ENCODE data around the gene GSTM5. TPM values are rescaled to one million over a fixed set of nuclear protein-coding genes. Genes with fewer than 3 reads are reported as not detected.

Gene GSTM5
- total and polyA plus RNA-seq, 2 of the 8 experiments (the other 6 are each of a cell fraction or from before 2014, with no cell fraction given), result 0.24 to 0.89 TPM

DNA sequence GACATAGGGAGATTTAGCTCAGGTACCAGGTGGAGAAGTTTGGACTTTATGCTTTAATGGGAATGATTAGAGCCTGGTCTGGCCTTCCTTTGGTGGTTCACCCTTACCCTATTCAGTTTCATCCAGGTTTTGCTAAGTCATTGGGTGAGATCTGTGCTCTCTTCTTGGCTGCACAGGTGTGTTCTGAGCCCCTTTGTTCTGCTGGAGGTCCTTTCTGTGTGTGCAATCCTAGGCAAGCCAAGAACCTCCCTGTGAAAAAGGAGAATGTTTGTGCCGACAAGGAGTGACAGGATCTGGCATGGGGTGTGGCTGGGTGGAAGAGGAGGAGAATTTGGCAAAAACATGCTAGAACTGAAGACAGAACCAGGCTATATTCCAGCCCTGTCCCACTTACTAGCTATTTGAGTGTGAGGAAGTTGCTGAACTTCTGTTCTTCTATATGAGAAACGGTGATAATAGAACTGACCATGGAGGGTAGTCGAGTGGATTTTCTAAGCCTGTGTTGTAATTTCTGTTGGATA, 4.6 kb downstream of the GSTM5 start (continued):
- TF ChIP-seq, protein P1, sequence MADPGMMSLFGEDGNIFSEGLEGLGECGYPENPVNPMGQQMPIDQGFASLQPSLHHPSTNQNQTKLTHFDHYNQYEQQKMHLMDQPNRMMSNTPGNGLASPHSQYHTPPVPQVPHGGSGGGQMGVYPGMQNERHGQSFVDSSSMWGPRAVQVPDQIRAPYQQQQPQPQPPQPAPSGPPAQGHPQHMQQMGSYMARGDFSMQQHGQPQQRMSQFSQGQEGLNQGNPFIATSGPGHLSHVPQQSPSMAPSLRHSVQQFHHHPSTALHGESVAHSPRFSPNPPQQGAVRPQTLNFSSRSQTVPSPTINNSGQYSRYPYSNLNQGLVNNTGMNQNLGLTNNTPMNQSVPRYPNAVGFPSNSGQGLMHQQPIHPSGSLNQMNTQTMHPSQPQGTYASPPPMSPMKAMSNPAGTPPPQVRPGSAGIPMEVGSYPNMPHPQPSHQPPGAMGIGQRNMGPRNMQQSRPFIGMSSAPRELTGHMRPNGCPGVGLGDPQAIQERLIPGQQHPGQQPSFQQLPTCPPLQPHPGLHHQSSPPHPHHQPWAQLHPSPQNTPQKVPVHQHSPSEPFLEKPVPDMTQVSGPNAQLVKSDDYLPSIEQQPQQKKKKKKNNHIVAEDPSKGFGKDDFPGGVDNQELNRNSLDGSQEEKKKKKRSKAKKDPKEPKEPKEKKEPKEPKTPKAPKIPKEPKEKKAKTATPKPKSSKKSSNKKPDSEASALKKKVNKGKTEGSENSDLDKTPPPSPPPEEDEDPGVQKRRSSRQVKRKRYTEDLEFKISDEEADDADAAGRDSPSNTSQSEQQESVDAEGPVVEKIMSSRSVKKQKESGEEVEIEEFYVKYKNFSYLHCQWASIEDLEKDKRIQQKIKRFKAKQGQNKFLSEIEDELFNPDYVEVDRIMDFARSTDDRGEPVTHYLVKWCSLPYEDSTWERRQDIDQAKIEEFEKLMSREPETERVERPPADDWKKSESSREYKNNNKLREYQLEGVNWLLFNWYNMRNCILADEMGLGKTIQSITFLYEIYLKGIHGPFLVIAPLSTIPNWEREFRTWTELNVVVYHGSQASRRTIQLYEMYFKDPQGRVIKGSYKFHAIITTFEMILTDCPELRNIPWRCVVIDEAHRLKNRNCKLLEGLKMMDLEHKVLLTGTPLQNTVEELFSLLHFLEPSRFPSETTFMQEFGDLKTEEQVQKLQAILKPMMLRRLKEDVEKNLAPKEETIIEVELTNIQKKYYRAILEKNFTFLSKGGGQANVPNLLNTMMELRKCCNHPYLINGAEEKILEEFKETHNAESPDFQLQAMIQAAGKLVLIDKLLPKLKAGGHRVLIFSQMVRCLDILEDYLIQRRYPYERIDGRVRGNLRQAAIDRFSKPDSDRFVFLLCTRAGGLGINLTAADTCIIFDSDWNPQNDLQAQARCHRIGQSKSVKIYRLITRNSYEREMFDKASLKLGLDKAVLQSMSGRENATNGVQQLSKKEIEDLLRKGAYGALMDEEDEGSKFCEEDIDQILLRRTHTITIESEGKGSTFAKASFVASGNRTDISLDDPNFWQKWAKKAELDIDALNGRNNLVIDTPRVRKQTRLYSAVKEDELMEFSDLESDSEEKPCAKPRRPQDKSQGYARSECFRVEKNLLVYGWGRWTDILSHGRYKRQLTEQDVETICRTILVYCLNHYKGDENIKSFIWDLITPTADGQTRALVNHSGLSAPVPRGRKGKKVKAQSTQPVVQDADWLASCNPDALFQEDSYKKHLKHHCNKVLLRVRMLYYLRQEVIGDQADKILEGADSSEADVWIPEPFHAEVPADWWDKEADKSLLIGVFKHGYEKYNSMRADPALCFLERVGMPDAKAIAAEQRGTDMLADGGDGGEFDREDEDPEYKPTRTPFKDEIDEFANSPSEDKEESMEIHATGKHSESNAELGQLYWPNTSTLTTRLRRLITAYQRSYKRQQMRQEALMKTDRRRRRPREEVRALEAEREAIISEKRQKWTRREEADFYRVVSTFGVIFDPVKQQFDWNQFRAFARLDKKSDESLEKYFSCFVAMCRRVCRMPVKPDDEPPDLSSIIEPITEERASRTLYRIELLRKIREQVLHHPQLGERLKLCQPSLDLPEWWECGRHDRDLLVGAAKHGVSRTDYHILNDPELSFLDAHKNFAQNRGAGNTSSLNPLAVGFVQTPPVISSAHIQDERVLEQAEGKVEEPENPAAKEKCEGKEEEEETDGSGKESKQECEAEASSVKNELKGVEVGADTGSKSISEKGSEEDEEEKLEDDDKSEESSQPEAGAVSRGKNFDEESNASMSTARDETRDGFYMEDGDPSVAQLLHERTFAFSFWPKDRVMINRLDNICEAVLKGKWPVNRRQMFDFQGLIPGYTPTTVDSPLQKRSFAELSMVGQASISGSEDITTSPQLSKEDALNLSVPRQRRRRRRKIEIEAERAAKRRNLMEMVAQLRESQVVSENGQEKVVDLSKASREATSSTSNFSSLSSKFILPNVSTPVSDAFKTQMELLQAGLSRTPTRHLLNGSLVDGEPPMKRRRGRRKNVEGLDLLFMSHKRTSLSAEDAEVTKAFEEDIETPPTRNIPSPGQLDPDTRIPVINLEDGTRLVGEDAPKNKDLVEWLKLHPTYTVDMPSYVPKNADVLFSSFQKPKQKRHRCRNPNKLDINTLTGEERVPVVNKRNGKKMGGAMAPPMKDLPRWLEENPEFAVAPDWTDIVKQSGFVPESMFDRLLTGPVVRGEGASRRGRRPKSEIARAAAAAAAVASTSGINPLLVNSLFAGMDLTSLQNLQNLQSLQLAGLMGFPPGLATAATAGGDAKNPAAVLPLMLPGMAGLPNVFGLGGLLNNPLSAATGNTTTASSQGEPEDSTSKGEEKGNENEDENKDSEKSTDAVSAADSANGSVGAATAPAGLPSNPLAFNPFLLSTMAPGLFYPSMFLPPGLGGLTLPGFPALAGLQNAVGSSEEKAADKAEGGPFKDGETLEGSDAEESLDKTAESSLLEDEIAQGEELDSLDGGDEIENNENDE (IDR thresholded peaks at IDR 0.05; ENCODE audit: insufficient replicate concordance, low read length), result no peak
- TF ChIP-seq, protein P2, sequence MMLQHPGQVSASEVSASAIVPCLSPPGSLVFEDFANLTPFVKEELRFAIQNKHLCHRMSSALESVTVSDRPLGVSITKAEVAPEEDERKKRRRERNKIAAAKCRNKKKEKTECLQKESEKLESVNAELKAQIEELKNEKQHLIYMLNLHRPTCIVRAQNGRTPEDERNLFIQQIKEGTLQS (IDR thresholded peaks at IDR 0.05; ENCODE audit: insufficient read depth, low read depth, low read length), result no peak
- TF ChIP-seq, protein P3, sequence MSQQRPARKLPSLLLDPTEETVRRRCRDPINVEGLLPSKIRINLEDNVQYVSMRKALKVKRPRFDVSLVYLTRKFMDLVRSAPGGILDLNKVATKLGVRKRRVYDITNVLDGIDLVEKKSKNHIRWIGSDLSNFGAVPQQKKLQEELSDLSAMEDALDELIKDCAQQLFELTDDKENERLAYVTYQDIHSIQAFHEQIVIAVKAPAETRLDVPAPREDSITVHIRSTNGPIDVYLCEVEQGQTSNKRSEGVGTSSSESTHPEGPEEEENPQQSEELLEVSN (IDR thresholded peaks at IDR 0.05), result no peak
- TF ChIP-seq JUND (IDR thresholded peaks at IDR 0.05; ENCODE audit: low read length) (no peak), EZH2 (IDR thresholded peaks at IDR 0.05; ENCODE audit: low read depth, low read length, severe bottlenecking) (no peak)

Measured in H1 (cell line).